A673 (cell line): ENCODE data around the gene CH25H.

Experiments used
- EZH2 ChIP-seq: fragments of 200-600 bp; sonication (generic); IDR thresholded peaks from 2 replicates; pipeline ENCODE4 v1.6.1; 2017; ENCODE audit warnings: borderline replicate concordance, low read depth, mild to moderate bottlenecking, mixed read lengths, antibody characterized with exemption, low read length; ENCODE audit not compliant: poor library complexity, severe bottlenecking
- TF ChIP-seq, protein P1 (sequence below): fragments of 300-800, 200-600 bp; sonication (generic); conservative IDR thresholded peaks from 2 replicates; pipeline ENCODE4 v1.5.1; 2017; ENCODE audit warnings: low read depth, mild to moderate bottlenecking, antibody characterized with exemption, low read length, moderate library complexity, mixed read lengths

DNA sequence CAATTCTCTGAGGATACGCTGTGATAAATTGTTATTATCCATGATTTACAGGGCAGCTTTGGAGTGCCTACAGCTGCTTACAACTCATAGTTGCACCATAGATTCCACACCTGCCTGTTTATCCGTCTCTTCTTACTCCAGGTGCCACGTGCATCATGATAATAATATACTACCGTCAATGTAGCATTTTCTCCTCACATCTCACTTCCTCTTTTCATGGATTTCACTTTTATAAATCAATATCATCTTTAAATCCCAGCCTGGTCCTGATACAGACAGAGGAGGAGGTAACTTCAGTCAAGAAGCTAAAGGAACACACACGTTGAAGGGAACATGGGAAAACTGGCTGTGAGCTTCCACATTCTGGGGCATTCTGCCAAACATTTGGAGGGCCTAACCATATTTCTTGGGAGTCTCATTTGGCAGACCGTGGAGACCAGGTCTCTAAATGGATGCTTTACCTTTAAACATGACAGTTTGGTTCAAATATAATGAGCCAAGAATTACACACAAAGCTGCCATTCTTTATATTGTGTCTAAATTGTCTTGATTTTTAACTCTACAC lies 2.4 kb downstream of the CH25H start:
- TF ChIP-seq, protein P1, sequence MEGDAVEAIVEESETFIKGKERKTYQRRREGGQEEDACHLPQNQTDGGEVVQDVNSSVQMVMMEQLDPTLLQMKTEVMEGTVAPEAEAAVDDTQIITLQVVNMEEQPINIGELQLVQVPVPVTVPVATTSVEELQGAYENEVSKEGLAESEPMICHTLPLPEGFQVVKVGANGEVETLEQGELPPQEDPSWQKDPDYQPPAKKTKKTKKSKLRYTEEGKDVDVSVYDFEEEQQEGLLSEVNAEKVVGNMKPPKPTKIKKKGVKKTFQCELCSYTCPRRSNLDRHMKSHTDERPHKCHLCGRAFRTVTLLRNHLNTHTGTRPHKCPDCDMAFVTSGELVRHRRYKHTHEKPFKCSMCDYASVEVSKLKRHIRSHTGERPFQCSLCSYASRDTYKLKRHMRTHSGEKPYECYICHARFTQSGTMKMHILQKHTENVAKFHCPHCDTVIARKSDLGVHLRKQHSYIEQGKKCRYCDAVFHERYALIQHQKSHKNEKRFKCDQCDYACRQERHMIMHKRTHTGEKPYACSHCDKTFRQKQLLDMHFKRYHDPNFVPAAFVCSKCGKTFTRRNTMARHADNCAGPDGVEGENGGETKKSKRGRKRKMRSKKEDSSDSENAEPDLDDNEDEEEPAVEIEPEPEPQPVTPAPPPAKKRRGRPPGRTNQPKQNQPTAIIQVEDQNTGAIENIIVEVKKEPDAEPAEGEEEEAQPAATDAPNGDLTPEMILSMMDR: no peak
- TF ChIP-seq EZH2: no peak
